ENCODE results near the gene ETV1. TPM values are rescaled to one million over a fixed set of nuclear protein-coding genes. Genes with fewer than 3 reads are reported as not detected.

ETV1 gene
- total RNA-seq, 1 experiment from 2014 or later = 7.4 TPM

DNA sequence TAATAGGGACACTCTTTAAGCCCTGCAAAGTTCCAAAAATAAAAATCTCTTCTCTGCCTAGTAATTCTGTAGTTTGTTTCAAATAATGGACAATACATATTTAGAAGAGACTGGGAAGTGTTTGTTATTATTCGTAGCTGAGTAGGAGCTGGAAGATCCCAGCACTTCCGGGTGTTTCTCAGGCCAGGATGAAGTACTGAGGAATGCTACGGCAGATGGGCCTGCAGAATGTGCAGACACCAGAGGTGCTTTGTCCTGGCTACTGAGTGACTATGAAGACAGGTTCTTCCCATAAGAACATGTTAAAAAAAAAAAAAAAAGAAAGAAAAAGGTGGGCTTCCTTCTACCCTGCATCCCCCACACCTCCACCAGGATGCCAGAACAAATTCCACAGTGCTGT, 36.1 kb downstream of the ETV1 start:
- intact Hi-C loops (cut with micrococcal nuclease; ENCODE audit: unreplicated experiment) = no loop called here
- Histone ChIP-seq H3K36me3 (ENCODE audit: control insufficient read depth, insufficient read depth, low read length) (no peaks in the 10 kb centered on the region), H3K4me3 (ENCODE audit: low read depth in 2 of 2, low read length in 2 of 2) (no peak overlapping the region), H3K4me1 (ENCODE audit: control insufficient read depth, insufficient read depth, low read length) (no peaks in the 10 kb centered on the region), H3K27ac (ENCODE audit: low read length) (no peak overlapping the region), H3K27me3 (ENCODE audit: control insufficient read depth, insufficient read depth, low read length) (no peaks in the 10 kb centered on the region), H3K9me3 (ENCODE audit: control insufficient read depth, insufficient read depth, low read depth, low read length) (no peaks in the 10 kb centered on the region)
- POLR2A ChIA-PET = no interaction called here
- no peak for DNase-seq (ENCODE audit: low read depth, low spot score)
- CTCF ChIA-PET = no interaction called here
- in situ Hi-C loops (cut with HindIII; ENCODE audit: low pct_unique_long_range_greater_than_20kb, low sequenced_read_pairs) = no loop called here
- no TSS peak for BruUV-seq (replicated peaks)
- ATAC-seq = no peak
- TF ChIP-seq CTCF (IDR thresholded peaks at IDR 0.05) (no peak), POLR2AphosphoS5 (IDR thresholded peaks at IDR 0.05; ENCODE audit: low read depth, low read length) (no peak), SIN3A (IDR thresholded peaks at IDR 0.05; ENCODE audit: borderline replicate concordance, insufficient read depth, low read depth, low read length) (no peak), REST (IDR thresholded peaks at IDR 0.05; ENCODE audit: insufficient read depth in 1 of 2, low read depth in 2 of 2, low read length in 1 of 2) (no peak), TCF7L2 (IDR thresholded peaks at IDR 0.05; ENCODE audit: low read depth, low read length) (no peak)

DNA sequence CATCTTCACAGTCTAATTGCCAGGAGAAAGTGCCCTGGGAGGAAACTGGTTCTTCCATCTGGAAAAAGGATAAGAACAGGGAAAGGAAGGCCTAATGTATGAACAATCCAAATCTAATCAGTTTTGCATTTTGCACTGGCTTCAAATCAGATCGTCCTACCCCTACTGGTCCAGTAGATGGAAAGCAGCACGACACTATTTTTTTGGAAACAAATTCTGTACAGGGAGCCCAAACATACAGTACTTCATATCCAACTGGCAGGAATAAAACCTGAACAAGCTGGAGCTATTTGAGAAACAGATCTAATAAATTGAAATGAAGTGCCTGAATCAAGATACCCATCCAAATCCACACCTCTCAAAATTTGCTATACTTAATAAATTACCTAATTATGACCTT, 36.5 kb downstream of the ETV1 start:
- in situ Hi-C loops (cut with HindIII; ENCODE audit: low pct_unique_long_range_greater_than_20kb, low sequenced_read_pairs) = no loop called here
- POLR2A ChIA-PET = no interaction called here
- H3K4me1 ChIP-seq (ENCODE audit: control insufficient read depth, insufficient read depth, low read length) = no peaks in the 10 kb centered on the region
- no peaks in the 10 kb centered on the region for H3K36me3 ChIP-seq (ENCODE audit: control insufficient read depth, insufficient read depth, low read length)
- intact Hi-C loops (cut with micrococcal nuclease; ENCODE audit: unreplicated experiment) = no loop called here
- no peaks in the 10 kb centered on the region for H3K27me3 ChIP-seq (ENCODE audit: control insufficient read depth, insufficient read depth, low read length)
- DNase-seq (ENCODE audit: low read depth, low spot score) (no peak), ATAC-seq (no peak)
- CTCF ChIA-PET = no interaction called here
- H3K27ac ChIP-seq (ENCODE audit: low read length) = no peak overlapping the region
- TF ChIP-seq CTCF (IDR thresholded peaks at IDR 0.05) (no peak), TCF7L2 (IDR thresholded peaks at IDR 0.05; ENCODE audit: low read depth, low read length) (no peak), REST (IDR thresholded peaks at IDR 0.05; ENCODE audit: insufficient read depth in 1 of 2, low read depth in 2 of 2, low read length in 1 of 2) (no peak), POLR2AphosphoS5 (IDR thresholded peaks at IDR 0.05; ENCODE audit: low read depth, low read length) (no peak), SIN3A (IDR thresholded peaks at IDR 0.05; ENCODE audit: borderline replicate concordance, insufficient read depth, low read depth, low read length) (no peak)
- BruUV-seq (replicated peaks) = no TSS peak
- H3K9me3 ChIP-seq (ENCODE audit: control insufficient read depth, insufficient read depth, low read depth, low read length) = no peaks in the 10 kb centered on the region
- H3K4me3 ChIP-seq (ENCODE audit: low read depth in 2 of 2, low read length in 2 of 2) = no peak overlapping the region

All from Panc1 (cell line).